ENCODE measurements around the gene SLC66A1. TPM values are rescaled to one million over a fixed set of nuclear protein-coding genes. Genes with fewer than 3 reads are reported as not detected.

The SLC66A1 gene
- total and polyA plus RNA-seq, 2 donors (not counting 3 experiments of a cell fraction or from before 2014, with no cell fraction given), result 15.3 to 32.6 TPM

GRCh38 chr1:19289244-19289643 lies 22.9 kb upstream of the SLC66A1 start:
- H3K79me2 ChIP-seq (ENCODE audit: control insufficient read depth, insufficient read depth, low read length), result no peaks in the 10 kb centered on the region
- DNase-seq (ENCODE audit: low read depth, low spot score) (no peak), FAIRE-seq (no peak)
- H3K9me3 ChIP-seq (replicated peaks; ENCODE audit: control insufficient read depth, insufficient read depth, low read length), result no peaks in the 10 kb centered on the region
- H3K36me3 ChIP-seq (ENCODE audit: control insufficient read depth in 2 of 2, extremely low read depth in 1 of 2, insufficient read depth in 2 of 2, low read length in 2 of 2), result no peaks in the 10 kb centered on the region
- no peak overlapping the region for H3K9ac ChIP-seq (replicated peaks; ENCODE audit: extremely low read depth, insufficient read depth, low read length)
- no peaks in the 10 kb centered on the region for H3K9me1 ChIP-seq (replicated peaks; ENCODE audit: control insufficient read depth, extremely low read depth, insufficient read depth, low read length)
- ChIA-PET CTCF (no interaction called here), POLR2A (no interaction called here)
- no peaks in the 10 kb centered on the region for H4K20me1 ChIP-seq (replicated peaks; ENCODE audit: control insufficient read depth, extremely low read depth, insufficient read depth, low read length)
- H3K27ac ChIP-seq (ENCODE audit: insufficient read depth, low read depth, low read length), result no peak overlapping the region
- peak overlapping the region; percentile 99 for H2AFZ ChIP-seq (ENCODE audit: low read depth, low read length)
- no TSS peak for BruUV-seq (replicated peaks)
- intact Hi-C loops (cut with micrococcal nuclease) (no loop called here), dilution Hi-C loops (cut with MboI; ENCODE audit: extremely low pct_ligation_motif_present, low sequenced_read_pairs) (no loop called here)
- peak overlapping the region; percentile 86 for H3K4me2 ChIP-seq (ENCODE audit: insufficient read depth, low read length)
- H3K27me3 ChIP-seq (ENCODE audit: control insufficient read depth in 2 of 2, insufficient read depth in 2 of 2, low read length in 2 of 2), result no peaks in the 10 kb centered on the region
- peaks cover 5% of the 10 kb centered on the region for H3K4me1 ChIP-seq (ENCODE audit: control insufficient read depth, extremely low read depth, insufficient read depth, low read length)
- peak overlapping the region in 1 of 3 experiments; percentile 54 for H3K4me3 ChIP-seq (replicated peaks in 1 of 3; ENCODE audit: insufficient read depth in 1 of 3, low read depth in 1 of 3, low read length in 3 of 3)
- TF ChIP-seq GATA2 (IDR thresholded peaks at IDR 0.05; ENCODE audit: insufficient read depth, insufficient read length, low read depth, low read length) (no peak), MAX (IDR thresholded peaks at IDR 0.05; ENCODE audit: insufficient read depth, insufficient read length) (no peak)
- TF ChIP-seq, protein P1, sequence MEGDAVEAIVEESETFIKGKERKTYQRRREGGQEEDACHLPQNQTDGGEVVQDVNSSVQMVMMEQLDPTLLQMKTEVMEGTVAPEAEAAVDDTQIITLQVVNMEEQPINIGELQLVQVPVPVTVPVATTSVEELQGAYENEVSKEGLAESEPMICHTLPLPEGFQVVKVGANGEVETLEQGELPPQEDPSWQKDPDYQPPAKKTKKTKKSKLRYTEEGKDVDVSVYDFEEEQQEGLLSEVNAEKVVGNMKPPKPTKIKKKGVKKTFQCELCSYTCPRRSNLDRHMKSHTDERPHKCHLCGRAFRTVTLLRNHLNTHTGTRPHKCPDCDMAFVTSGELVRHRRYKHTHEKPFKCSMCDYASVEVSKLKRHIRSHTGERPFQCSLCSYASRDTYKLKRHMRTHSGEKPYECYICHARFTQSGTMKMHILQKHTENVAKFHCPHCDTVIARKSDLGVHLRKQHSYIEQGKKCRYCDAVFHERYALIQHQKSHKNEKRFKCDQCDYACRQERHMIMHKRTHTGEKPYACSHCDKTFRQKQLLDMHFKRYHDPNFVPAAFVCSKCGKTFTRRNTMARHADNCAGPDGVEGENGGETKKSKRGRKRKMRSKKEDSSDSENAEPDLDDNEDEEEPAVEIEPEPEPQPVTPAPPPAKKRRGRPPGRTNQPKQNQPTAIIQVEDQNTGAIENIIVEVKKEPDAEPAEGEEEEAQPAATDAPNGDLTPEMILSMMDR (IDR thresholded peaks at IDR 0.05; ENCODE audit: extremely low read depth in 1 of 2, insufficient read depth in 1 of 2, low read depth in 1 of 2, low read length in 2 of 2), result no peak

- ChIA-PET POLR2A (no interaction called here), CTCF (no interaction called here)
- FAIRE-seq, result no peak
- Histone ChIP-seq H3K36me3 (ENCODE audit: control insufficient read depth in 2 of 2, extremely low read depth in 1 of 2, insufficient read depth in 2 of 2, low read length in 2 of 2) (no peaks in the 10 kb centered on the region), H3K27ac (ENCODE audit: insufficient read depth, low read depth, low read length) (no peak overlapping the region), H3K9ac (replicated peaks; ENCODE audit: extremely low read depth, insufficient read depth, low read length) (no peak overlapping the region), H3K4me2 (ENCODE audit: insufficient read depth, low read length) (no peak overlapping the region), H2AFZ (ENCODE audit: low read depth, low read length) (no peak overlapping the region), H3K4me1 (ENCODE audit: control insufficient read depth, extremely low read depth, insufficient read depth, low read length) (no peaks in the 10 kb centered on the region), H4K20me1 (replicated peaks; ENCODE audit: control insufficient read depth, extremely low read depth, insufficient read depth, low read length) (no peaks in the 10 kb centered on the region), H3K9me3 (replicated peaks; ENCODE audit: control insufficient read depth, insufficient read depth, low read length) (peaks cover 5% of the 10 kb centered on the region), H3K27me3 (ENCODE audit: control insufficient read depth in 2 of 2, insufficient read depth in 2 of 2, low read length in 2 of 2) (no peaks in the 10 kb centered on the region), H3K79me2 (ENCODE audit: control insufficient read depth, insufficient read depth, low read length) (no peaks in the 10 kb centered on the region), H3K4me3 (replicated peaks in 1 of 3; ENCODE audit: insufficient read depth in 1 of 3, low read depth in 1 of 3, low read length in 3 of 3) (no peak overlapping the region), H3K9me1 (replicated peaks; ENCODE audit: control insufficient read depth, extremely low read depth, insufficient read depth, low read length) (no peaks in the 10 kb centered on the region)
- no TSS peak for BruUV-seq (replicated peaks)
- dilution Hi-C loops (cut with MboI; ENCODE audit: extremely low pct_ligation_motif_present, low sequenced_read_pairs) (no loop called here), intact Hi-C loops (cut with micrococcal nuclease) (no loop called here)
- TF ChIP-seq, protein P1 (IDR thresholded peaks at IDR 0.05; ENCODE audit: extremely low read depth in 1 of 2, insufficient read depth in 1 of 2, low read depth in 1 of 2, low read length in 2 of 2), result no peak
- TF ChIP-seq JUN (IDR thresholded peaks at IDR 0.05; ENCODE audit: borderline replicate concordance, insufficient read depth, insufficient read length, low read depth) (no peak), MYC (IDR thresholded peaks at IDR 0.05; ENCODE audit: low read depth, low read length) (no peak), POLR2AphosphoS5 (IDR thresholded peaks at IDR 0.05; ENCODE audit: insufficient read depth, low read depth, low read length) (no peak), EZH2 (IDR thresholded peaks at IDR 0.05; ENCODE audit: borderline replicate concordance, low read depth, low read length, severe bottlenecking) (no peak), FOS (IDR thresholded peaks at IDR 0.05; ENCODE audit: borderline replicate concordance, insufficient read depth, low read length) (no peak), MAX (IDR thresholded peaks at IDR 0.05; ENCODE audit: insufficient read depth, insufficient read length) (no peak), GATA2 (IDR thresholded peaks at IDR 0.05; ENCODE audit: insufficient read depth, insufficient read length, low read depth, low read length) (no peak), POLR2A (IDR thresholded peaks at IDR 0.05; ENCODE audit: low read depth, low read length) (no peak)
- DNase-seq (ENCODE audit: low read depth, low spot score), result no peak
These were observed 17.5 kb upstream of the SLC66A1 start for GRCh38 chr1:19294638-19295037.

Data from endothelial cell of umbilical vein (primary cell).